MM.1S (cell line): ENCODE data around the gene LRIT3.

ENCODE experiments used
- EZH2 ChIP-seq: fragments of 300-600 bp; sonication (generic); optimal IDR thresholded peaks from 2 replicates; pipeline ENCODE3; 2017; ENCODE audit warnings: low read depth, mild to moderate bottlenecking, antibody characterized with exemption, low read length, mixed read lengths
- EZH2phosphoT487 ChIP-seq: fragments of 300-600 bp; sonication (generic); IDR thresholded peaks from 2 replicates; pipeline ENCODE4 v1.6.1; 2018; ENCODE audit warnings: antibody characterized with exemption, low read length
- TF ChIP-seq, protein P1 (sequence below): fragments of 300-600 bp; sonication (generic); IDR thresholded peaks from 2 replicates; pipeline ENCODE4 v1.5.1; 2016; ENCODE audit warnings: antibody characterized with exemption, low read length, mixed read lengths

DNA sequence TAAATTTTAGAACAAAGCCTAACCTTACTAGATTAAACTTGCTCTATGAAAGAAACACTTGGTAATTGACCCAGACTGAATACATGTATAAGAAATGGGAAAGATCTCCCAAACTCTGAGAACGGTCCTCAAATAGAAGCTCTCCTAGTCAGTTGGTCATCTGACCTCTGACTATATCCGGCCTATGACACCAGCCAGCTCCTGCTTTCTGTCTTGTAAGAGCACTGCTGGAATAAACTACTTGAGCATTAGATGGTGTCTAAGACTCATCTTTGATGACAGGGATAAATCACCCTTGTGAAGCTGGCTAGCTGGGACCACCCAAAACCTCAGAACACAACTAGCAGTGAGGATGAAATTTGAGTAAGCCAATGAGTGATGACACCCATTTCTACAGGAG, 24.2 kb downstream of the LRIT3 start:
- TF ChIP-seq EZH2 (no peak), EZH2phosphoT487 (no peak)
- TF ChIP-seq, protein P1, sequence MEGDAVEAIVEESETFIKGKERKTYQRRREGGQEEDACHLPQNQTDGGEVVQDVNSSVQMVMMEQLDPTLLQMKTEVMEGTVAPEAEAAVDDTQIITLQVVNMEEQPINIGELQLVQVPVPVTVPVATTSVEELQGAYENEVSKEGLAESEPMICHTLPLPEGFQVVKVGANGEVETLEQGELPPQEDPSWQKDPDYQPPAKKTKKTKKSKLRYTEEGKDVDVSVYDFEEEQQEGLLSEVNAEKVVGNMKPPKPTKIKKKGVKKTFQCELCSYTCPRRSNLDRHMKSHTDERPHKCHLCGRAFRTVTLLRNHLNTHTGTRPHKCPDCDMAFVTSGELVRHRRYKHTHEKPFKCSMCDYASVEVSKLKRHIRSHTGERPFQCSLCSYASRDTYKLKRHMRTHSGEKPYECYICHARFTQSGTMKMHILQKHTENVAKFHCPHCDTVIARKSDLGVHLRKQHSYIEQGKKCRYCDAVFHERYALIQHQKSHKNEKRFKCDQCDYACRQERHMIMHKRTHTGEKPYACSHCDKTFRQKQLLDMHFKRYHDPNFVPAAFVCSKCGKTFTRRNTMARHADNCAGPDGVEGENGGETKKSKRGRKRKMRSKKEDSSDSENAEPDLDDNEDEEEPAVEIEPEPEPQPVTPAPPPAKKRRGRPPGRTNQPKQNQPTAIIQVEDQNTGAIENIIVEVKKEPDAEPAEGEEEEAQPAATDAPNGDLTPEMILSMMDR = no peak
